ENCODE results near the gene ZMAT5. TPM values are rescaled to one million over a fixed set of nuclear protein-coding genes. Genes with fewer than 3 reads are reported as not detected.

Gene ZMAT5
- total RNA-seq, 1 experiment from 2014 or later, result 21.0 TPM

GRCh38 chr22:29801796-29802195 lies 35.0 kb upstream of the ZMAT5 start:
- H3K36me3 Mint-ChIP-seq (ENCODE audit: insufficient read depth, unreplicated experiment), result peaks cover 42% of the 10 kb centered on the region
- H3K4me3 Mint-ChIP-seq (ENCODE audit: low read depth, unreplicated experiment), result no peak overlapping the region
- no peaks in the 10 kb centered on the region for H3K27me3 Mint-ChIP-seq (ENCODE audit: unreplicated experiment)
- TF ChIP-seq, protein P1, sequence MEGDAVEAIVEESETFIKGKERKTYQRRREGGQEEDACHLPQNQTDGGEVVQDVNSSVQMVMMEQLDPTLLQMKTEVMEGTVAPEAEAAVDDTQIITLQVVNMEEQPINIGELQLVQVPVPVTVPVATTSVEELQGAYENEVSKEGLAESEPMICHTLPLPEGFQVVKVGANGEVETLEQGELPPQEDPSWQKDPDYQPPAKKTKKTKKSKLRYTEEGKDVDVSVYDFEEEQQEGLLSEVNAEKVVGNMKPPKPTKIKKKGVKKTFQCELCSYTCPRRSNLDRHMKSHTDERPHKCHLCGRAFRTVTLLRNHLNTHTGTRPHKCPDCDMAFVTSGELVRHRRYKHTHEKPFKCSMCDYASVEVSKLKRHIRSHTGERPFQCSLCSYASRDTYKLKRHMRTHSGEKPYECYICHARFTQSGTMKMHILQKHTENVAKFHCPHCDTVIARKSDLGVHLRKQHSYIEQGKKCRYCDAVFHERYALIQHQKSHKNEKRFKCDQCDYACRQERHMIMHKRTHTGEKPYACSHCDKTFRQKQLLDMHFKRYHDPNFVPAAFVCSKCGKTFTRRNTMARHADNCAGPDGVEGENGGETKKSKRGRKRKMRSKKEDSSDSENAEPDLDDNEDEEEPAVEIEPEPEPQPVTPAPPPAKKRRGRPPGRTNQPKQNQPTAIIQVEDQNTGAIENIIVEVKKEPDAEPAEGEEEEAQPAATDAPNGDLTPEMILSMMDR (IDR thresholded peaks at IDR 0.05; ENCODE audit: unreplicated experiment), result no peak
- no peak overlapping the region for H3K27ac Mint-ChIP-seq (ENCODE audit: unreplicated experiment)
- BruUV-seq (replicated peaks), result no TSS peak
- no peaks in the 10 kb centered on the region for H3K9me3 Mint-ChIP-seq (ENCODE audit: low read depth, unreplicated experiment)
- CTCF ChIA-PET, result no interaction called here
- intact Hi-C loops (cut with micrococcal nuclease; ENCODE audit: unreplicated experiment), result no loop called here
- H3K4me1 Mint-ChIP-seq (ENCODE audit: low read depth, unreplicated experiment), result peaks cover 34% of the 10 kb centered on the region
- DNase-seq, result no peak

GRCh38 chr22:29801153-29801552 lies 34.3 kb upstream of the ZMAT5 start:
- no peak overlapping the region for H3K27ac Mint-ChIP-seq (ENCODE audit: unreplicated experiment)
- intact Hi-C loops (cut with micrococcal nuclease; ENCODE audit: unreplicated experiment), result no loop called here
- no peak for DNase-seq
- CTCF ChIA-PET, result interaction anchor here (0.7 to 1.6 kb wide), 2 partner anchors 19 to 20 kb away, joined by 3 to 4 read pairs; no protein-coding TSS in a partner anchor
- TF ChIP-seq, protein P1 (IDR thresholded peaks at IDR 0.05; ENCODE audit: unreplicated experiment), result no peak
- H3K27me3 Mint-ChIP-seq (ENCODE audit: unreplicated experiment), result no peaks in the 10 kb centered on the region
- H3K36me3 Mint-ChIP-seq (ENCODE audit: insufficient read depth, unreplicated experiment), result peaks cover 40% of the 10 kb centered on the region
- H3K4me1 Mint-ChIP-seq (ENCODE audit: low read depth, unreplicated experiment), result peaks cover 41% of the 10 kb centered on the region
- no peak overlapping the region for H3K4me3 Mint-ChIP-seq (ENCODE audit: low read depth, unreplicated experiment)
- no TSS peak for BruUV-seq (replicated peaks)
- H3K9me3 Mint-ChIP-seq (ENCODE audit: low read depth, unreplicated experiment), result no peaks in the 10 kb centered on the region

- CTCF ChIA-PET, result interaction anchor here (0.5 to 1.8 kb wide), 8 partner anchors 15 to 290 kb away, joined by 3 to 5 read pairs (median 4); no protein-coding TSS in a partner anchor
- H3K4me3 Mint-ChIP-seq (ENCODE audit: low read depth, unreplicated experiment), result no peak overlapping the region
- BruUV-seq (replicated peaks), result no TSS peak
These were observed 32.4 kb upstream of the ZMAT5 start for GRCh38 chr22:29799217-29799680.

GRCh38 chr22:29798801-29799200 lies 32.0 kb upstream of the ZMAT5 start:
- peaks cover 37% of the 10 kb centered on the region for H3K36me3 Mint-ChIP-seq (ENCODE audit: insufficient read depth, unreplicated experiment)
- peaks cover 50% of the 10 kb centered on the region for H3K4me1 Mint-ChIP-seq (ENCODE audit: low read depth, unreplicated experiment)
- H3K9me3 Mint-ChIP-seq (ENCODE audit: low read depth, unreplicated experiment), result no peaks in the 10 kb centered on the region
- BruUV-seq (replicated peaks), result TSS peak; percentile 55
- no peak overlapping the region for H3K4me3 Mint-ChIP-seq (ENCODE audit: low read depth, unreplicated experiment)
- H3K27ac Mint-ChIP-seq (ENCODE audit: unreplicated experiment), result peak overlapping the region; percentile 55
- CTCF ChIA-PET, result interaction anchor here (0.5 to 1.8 kb wide), 6 partner anchors 15 to 290 kb away, joined by 3 to 5 read pairs (median 4); no protein-coding TSS in a partner anchor
- H3K27me3 Mint-ChIP-seq (ENCODE audit: unreplicated experiment), result no peaks in the 10 kb centered on the region
- TF ChIP-seq, protein P1 (IDR thresholded peaks at IDR 0.05; ENCODE audit: unreplicated experiment), result no peak
- intact Hi-C loops (cut with micrococcal nuclease; ENCODE audit: unreplicated experiment), result no loop called here
- peak; percentile 25 for DNase-seq

More at GRCh38 chr22:29799217-29799680, 32.4 kb upstream of the ZMAT5 start:
- TF ChIP-seq, protein P1 (IDR thresholded peaks at IDR 0.05; ENCODE audit: unreplicated experiment), result no peak
- H3K36me3 Mint-ChIP-seq (ENCODE audit: insufficient read depth, unreplicated experiment), result peaks cover 38% of the 10 kb centered on the region
- peaks cover 50% of the 10 kb centered on the region for H3K4me1 Mint-ChIP-seq (ENCODE audit: low read depth, unreplicated experiment)
- intact Hi-C loops (cut with micrococcal nuclease; ENCODE audit: unreplicated experiment), result no loop called here
- DNase-seq, result peak; percentile 91
- no peaks in the 10 kb centered on the region for H3K27me3 Mint-ChIP-seq (ENCODE audit: unreplicated experiment)
- H3K9me3 Mint-ChIP-seq (ENCODE audit: low read depth, unreplicated experiment), result no peaks in the 10 kb centered on the region
- peak overlapping the region; percentile 55 for H3K27ac Mint-ChIP-seq (ENCODE audit: unreplicated experiment)

Measured in Calu3 (cell line).